MM.1S (cell line): ENCODE measurements around the gene BBX.

ENCODE experiments used
- DNase-seq: peaks from one replicate; pipeline ENCODE4 v3.0.0-alpha.2; 2015
- H2AFZ ChIP-seq: fragments of 300-600 bp; sonication (generic); 2 replicates; pipeline ENCODE4 v1.6.0; 2016; ENCODE audit warnings: antibody characterized with exemption, low read length
- H3F3A ChIP-seq: fragments of 300-600 bp; sonication (generic); 2 replicates; pipeline ENCODE4 v1.6.1; 2016; ENCODE audit warnings: mild to moderate bottlenecking, antibody characterized with exemption, low read length, moderate library complexity, mixed read lengths; ENCODE audit not compliant: insufficient read depth
- H3K27ac ChIP-seq: fragments of 300-600 bp; sonication (generic); 2 replicates; pipeline ENCODE4 v1.5.1; 2016; ENCODE audit warnings: mild to moderate bottlenecking, low read length
- H3K27me3 ChIP-seq: fragments of 300-600 bp; sonication (generic); replicated peaks from 2 replicates; pipeline ENCODE4 v1.6.0; 2016; ENCODE audit warnings: low read length; ENCODE audit not compliant: insufficient read depth
- H3K36me3 ChIP-seq: fragments of 300-600 bp; sonication (generic); replicated peaks from 2 replicates; pipeline ENCODE4 v1.6.1; 2016; ENCODE audit warnings: mild to moderate bottlenecking, low read length, mixed read lengths; ENCODE audit not compliant: insufficient read depth
- H3K4me1 ChIP-seq: fragments of 300-600 bp; sonication (generic); 2 replicates; pipeline ENCODE4 v1.6.1; 2016; ENCODE audit warnings: low read length, mixed read lengths
- H3K4me2 ChIP-seq: fragments of 300-600 bp; sonication (generic); 2 replicates; pipeline ENCODE4 v1.6.0; 2016; ENCODE audit warnings: low read depth, low read length
- H3K4me3 ChIP-seq: fragments of 300-600 bp; sonication (generic); 2 replicates; pipeline ENCODE4 v1.5.1; 2016; ENCODE audit warnings: low read length, mixed read lengths
- H3K79me2 ChIP-seq: fragments of 300-600 bp; sonication (generic); 2 replicates; pipeline ENCODE4 v1.6.1; 2016; ENCODE audit warnings: mixed run types, low read length, mixed read lengths
- H3K9ac ChIP-seq: fragments of 300-600 bp; sonication (generic); 2 replicates; pipeline ENCODE4 v1.6.1; 2016; ENCODE audit warnings: low read length, mixed read lengths
- H3K9me2 ChIP-seq: fragments of 300-600 bp; sonication (generic); replicated peaks from 2 replicates; pipeline ENCODE4 v1.6.1; 2016; ENCODE audit warnings: mild to moderate bottlenecking, low read length, mixed read lengths; ENCODE audit not compliant: insufficient read depth
- H3K9me3 ChIP-seq: fragments of 300-600 bp; sonication (generic); replicated peaks from 2 replicates; pipeline ENCODE4 v1.6.1; 2016; ENCODE audit warnings: mild to moderate bottlenecking, low read length, mixed read lengths; ENCODE audit not compliant: insufficient read depth
- H4K20me1 ChIP-seq: fragments of 300-600 bp; sonication (generic); 2 replicates; pipeline ENCODE4 v1.6.1; 2016; ENCODE audit warnings: mild to moderate bottlenecking, low read length, moderate library complexity, mixed read lengths; ENCODE audit not compliant: insufficient read depth
- EZH2 ChIP-seq: fragments of 300-600 bp; sonication (generic); optimal IDR thresholded peaks from 2 replicates; pipeline ENCODE3; 2017; ENCODE audit warnings: low read depth, mild to moderate bottlenecking, antibody characterized with exemption, low read length, mixed read lengths
- EZH2phosphoT487 ChIP-seq: fragments of 300-600 bp; sonication (generic); IDR thresholded peaks from 2 replicates; pipeline ENCODE4 v1.6.1; 2018; ENCODE audit warnings: antibody characterized with exemption, low read length
- TF ChIP-seq, protein P1 (sequence below): fragments of 300-600 bp; sonication (generic); IDR thresholded peaks from 2 replicates; pipeline ENCODE4 v1.5.1; 2016; ENCODE audit warnings: antibody characterized with exemption, low read length, mixed read lengths

The BBX gene

DNA sequence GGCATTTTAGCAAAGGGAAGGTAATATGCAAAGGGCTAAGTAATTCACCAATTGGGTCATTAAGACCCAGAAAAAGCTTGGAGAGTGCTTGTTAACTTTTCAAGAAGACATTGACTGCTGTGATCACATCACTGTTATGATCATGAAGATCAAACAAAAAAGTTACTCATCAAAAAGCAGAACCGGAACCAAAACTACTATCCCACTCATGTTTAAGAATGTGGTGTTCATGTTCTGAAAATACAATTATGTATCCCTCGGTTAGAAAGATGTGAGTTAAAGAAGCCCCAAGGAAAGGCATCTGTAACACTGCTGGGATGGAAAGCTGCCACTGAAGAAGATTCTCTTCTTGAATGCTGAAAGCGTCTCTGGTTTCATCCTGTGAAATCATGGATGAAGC is 32.6 kb downstream of the BBX start:
- DNase-seq, result no peak
- Histone ChIP-seq H3K9ac (no peak overlapping the region), H3K4me1 (no peaks in the 10 kb centered on the region), H4K20me1 (no peaks in the 10 kb centered on the region), H3K9me3 (no peaks in the 10 kb centered on the region), H3K27me3 (no peaks in the 10 kb centered on the region), H3K4me2 (no peak overlapping the region), H3F3A (no peaks in the 10 kb centered on the region), H3K27ac (no peak overlapping the region), H3K4me3 (no peak overlapping the region), H3K36me3 (no peaks in the 10 kb centered on the region), H2AFZ (no peak overlapping the region), H3K9me2 (no peaks in the 10 kb centered on the region), H3K79me2 (no peaks in the 10 kb centered on the region)
- TF ChIP-seq, protein P1, sequence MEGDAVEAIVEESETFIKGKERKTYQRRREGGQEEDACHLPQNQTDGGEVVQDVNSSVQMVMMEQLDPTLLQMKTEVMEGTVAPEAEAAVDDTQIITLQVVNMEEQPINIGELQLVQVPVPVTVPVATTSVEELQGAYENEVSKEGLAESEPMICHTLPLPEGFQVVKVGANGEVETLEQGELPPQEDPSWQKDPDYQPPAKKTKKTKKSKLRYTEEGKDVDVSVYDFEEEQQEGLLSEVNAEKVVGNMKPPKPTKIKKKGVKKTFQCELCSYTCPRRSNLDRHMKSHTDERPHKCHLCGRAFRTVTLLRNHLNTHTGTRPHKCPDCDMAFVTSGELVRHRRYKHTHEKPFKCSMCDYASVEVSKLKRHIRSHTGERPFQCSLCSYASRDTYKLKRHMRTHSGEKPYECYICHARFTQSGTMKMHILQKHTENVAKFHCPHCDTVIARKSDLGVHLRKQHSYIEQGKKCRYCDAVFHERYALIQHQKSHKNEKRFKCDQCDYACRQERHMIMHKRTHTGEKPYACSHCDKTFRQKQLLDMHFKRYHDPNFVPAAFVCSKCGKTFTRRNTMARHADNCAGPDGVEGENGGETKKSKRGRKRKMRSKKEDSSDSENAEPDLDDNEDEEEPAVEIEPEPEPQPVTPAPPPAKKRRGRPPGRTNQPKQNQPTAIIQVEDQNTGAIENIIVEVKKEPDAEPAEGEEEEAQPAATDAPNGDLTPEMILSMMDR, result no peak
- TF ChIP-seq EZH2 (no peak), EZH2phosphoT487 (no peak)

DNA sequence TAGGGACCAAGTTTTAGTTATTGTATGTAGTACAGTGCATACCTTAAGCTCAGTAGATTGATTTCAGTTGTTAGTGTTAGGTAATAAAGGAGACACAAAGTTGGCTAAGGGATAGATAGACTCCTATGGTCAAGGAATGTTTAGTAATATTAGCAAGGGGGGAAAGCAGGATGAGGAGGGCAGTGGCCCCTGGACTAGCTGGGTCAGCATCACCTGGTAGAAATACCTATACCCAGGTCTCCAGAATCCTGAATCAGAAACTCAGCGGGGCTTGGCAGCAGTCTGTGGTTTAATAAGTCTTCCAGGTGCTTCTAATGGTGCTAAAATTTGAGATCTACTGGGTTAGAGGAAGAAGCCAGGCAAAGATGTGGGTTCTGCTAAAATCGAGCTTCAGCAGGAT is 35.0 kb downstream of the BBX start:
- Histone ChIP-seq H3K9ac (no peak overlapping the region), H3F3A (no peaks in the 10 kb centered on the region), H4K20me1 (no peaks in the 10 kb centered on the region), H3K9me3 (no peaks in the 10 kb centered on the region), H3K27me3 (no peaks in the 10 kb centered on the region), H3K9me2 (no peaks in the 10 kb centered on the region), H3K4me3 (no peak overlapping the region), H3K36me3 (no peaks in the 10 kb centered on the region), H3K27ac (no peak overlapping the region), H3K4me1 (no peaks in the 10 kb centered on the region), H2AFZ (no peak overlapping the region), H3K79me2 (no peaks in the 10 kb centered on the region), H3K4me2 (no peak overlapping the region)
- no peak for DNase-seq
- no peak for TF ChIP-seq EZH2phosphoT487
- TF ChIP-seq, protein P1, result no peak
- TF ChIP-seq EZH2, result no peak

DNA sequence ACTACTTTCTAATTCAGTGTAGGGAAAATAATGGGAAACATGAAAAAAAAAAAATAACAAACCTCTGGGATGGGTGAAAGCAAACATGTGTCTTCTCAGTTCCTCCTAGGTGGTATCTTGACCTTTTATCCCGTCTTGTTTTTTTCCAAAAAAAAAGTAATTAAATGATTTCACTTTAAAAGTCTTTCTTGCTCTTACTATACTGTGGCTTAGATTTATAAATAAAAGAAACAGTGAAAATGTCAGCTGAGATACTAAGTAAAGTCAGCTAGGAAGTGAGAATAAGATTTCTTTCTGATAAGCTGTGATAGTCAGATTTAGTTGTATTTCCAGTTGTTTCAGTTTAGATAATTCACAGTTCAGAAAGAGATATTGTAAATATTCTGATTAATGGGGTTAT is 37.4 kb downstream of the BBX start:
- no peak overlapping the region for H3K9ac ChIP-seq
- H3K36me3 ChIP-seq, result no peaks in the 10 kb centered on the region
- no peaks in the 10 kb centered on the region for H3K27me3 ChIP-seq
- H3K27ac ChIP-seq, result no peak overlapping the region
- no peak overlapping the region for H3K4me3 ChIP-seq
- no peaks in the 10 kb centered on the region for H4K20me1 ChIP-seq
- TF ChIP-seq EZH2phosphoT487 (no peak), EZH2 (no peak)
- TF ChIP-seq, protein P1, result no peak
- H2AFZ ChIP-seq, result no peak overlapping the region
- no peaks in the 10 kb centered on the region for H3K9me3 ChIP-seq
- H3K4me1 ChIP-seq, result no peaks in the 10 kb centered on the region
- no peaks in the 10 kb centered on the region for H3F3A ChIP-seq
- H3K9me2 ChIP-seq, result no peaks in the 10 kb centered on the region
- H3K4me2 ChIP-seq, result no peak overlapping the region
- peaks cover 4% of the 10 kb centered on the region; the same call in 1 of the 2 replicates for H3K79me2 ChIP-seq
- no peak for DNase-seq
